GM12874 (cell line): ENCODE results near the gene AOC3.

Source experiments
- CTCF ChIP-seq: IDR thresholded peaks from 2 replicates; pipeline ENCODE4 v1.5.1; 2011; ENCODE audit warnings: low read depth, mild to moderate bottlenecking, control low read depth, low read length, moderate library complexity; ENCODE audit not compliant: insufficient read depth

AOC3 gene

GRCh38 chr17:42879596-42879985, 28.6 kb downstream of the AOC3 start:
- TF ChIP-seq CTCF: no peak

GRCh38 chr17:42880776-42881310, 29.8 kb downstream of the AOC3 start:
- no peak for TF ChIP-seq CTCF

DNA sequence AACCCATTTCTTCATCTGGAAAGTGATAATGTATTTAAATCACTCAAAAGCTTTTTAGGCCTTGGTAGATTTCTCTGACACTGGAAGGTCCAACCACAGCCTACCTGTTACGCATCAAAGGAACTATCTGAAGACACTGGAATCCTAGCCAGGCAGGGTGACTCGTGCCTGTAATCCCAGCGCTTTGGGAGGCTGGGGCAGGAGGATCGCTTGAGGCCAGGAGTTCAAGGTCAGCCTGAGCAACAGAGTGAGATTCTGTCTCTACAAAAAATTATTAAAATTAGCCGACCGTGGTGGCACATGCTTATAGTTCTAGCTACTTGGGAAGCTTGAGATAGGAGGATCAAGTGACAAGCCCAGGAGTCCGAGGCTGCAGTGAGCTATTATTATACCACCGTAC, 31.2 kb downstream of the AOC3 start:
- no peak for TF ChIP-seq CTCF

GRCh38 chr17:42883802-42884558, 33.0 kb downstream of the AOC3 start:
- TF ChIP-seq CTCF: no peak

- no peak for TF ChIP-seq CTCF
Observed at GRCh38 chr17:42886283-42887176, 35.5 kb downstream of the AOC3 start.

DNA sequence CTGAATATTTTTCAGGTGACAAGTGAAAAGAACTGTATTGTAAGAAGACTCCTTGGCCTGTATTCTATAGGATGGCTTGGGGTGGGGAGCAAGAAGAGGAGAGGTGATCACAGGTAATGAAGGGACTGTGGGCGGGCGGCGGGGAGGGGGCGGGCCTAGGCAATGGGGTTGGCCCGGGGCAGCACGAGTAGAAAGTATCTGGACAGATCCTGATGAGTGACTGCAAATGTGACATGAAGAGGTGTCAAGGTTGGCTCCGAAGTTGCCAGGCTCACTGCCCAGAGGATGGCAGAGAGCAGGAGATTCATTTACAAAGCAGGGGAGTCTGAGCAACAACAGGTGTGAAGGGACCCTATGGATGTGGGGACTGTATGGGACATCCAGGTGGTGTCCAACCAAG, 38.8 kb downstream of the AOC3 start:
- no peak for TF ChIP-seq CTCF

- no peak for TF ChIP-seq CTCF
Observed at GRCh38 chr17:42891539-42892152, 40.6 kb downstream of the AOC3 start.
